ENCODE results near the gene NPIPA1. TPM values are rescaled to one million over a fixed set of nuclear protein-coding genes. Genes with fewer than 3 reads are reported as not detected.
"Not testable (repeated sequence)": the region's sequence is repeated elsewhere in the genome, so short reads cannot be mapped to it uniquely, and the experiment has no call there.

NPIPA1 gene
- total RNA-seq, 1 experiment from 2014 or later: 91.0 TPM

- H3K27ac Mint-ChIP-seq (ENCODE audit: unreplicated experiment); H3K27me3 ChIP-seq (replicated peaks; ENCODE audit: control insufficient read depth, insufficient read depth, low read length); H3K4me3 Mint-ChIP-seq (ENCODE audit: unreplicated experiment); DNase-seq; POLR2A ChIA-PET; intact Hi-C loops (cut with micrococcal nuclease; ENCODE audit: unreplicated experiment); H3K27me3 Mint-ChIP-seq (ENCODE audit: insufficient read depth, unreplicated experiment); H3K9me3 Mint-ChIP-seq (ENCODE audit: unreplicated experiment); H3K36me3 ChIP-seq (ENCODE audit: control insufficient read depth, insufficient read depth, low read length); H3K4me3 ChIP-seq (ENCODE audit: low read depth, low read length); H3K36me3 Mint-ChIP-seq (ENCODE audit: insufficient read depth, unreplicated experiment); BruUV-seq (replicated peaks); CTCF ChIA-PET; H3K9me3 ChIP-seq: not testable (repeated sequence)
- peaks cover 26% of the 10 kb centered on the region for H3K4me1 Mint-ChIP-seq (ENCODE audit: low read depth, unreplicated experiment)
- peaks cover 36% of the 10 kb centered on the region for H3K4me1 ChIP-seq
These were observed 41.0 kb downstream of the NPIPA1 start for GRCh38 chr16:14978281-14978680.

DNA sequence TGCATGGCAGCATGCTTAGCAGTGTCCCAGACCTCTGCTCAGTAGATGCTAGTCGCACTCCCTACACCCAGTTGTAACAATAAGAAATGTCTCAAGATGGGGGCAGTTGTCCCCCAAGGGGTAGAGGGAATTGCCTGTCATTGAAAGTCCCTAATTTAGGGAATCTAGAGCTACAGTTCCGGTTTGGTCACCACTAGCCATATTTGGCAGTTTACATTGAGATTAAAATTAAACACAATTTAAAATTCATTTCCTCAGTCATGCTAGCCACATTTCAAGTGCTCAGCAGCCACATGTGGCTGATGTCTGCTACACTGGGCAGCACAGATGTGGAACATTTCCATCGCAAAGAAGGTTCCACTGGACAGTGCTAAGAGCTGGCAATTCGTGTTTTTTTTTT lies 41.7 kb downstream of the NPIPA1 start:
- H3K4me1 Mint-ChIP-seq (ENCODE audit: low read depth, unreplicated experiment): peaks cover 26% of the 10 kb centered on the region
- not testable (repeated sequence) for H3K27ac Mint-ChIP-seq (ENCODE audit: unreplicated experiment)

DNA sequence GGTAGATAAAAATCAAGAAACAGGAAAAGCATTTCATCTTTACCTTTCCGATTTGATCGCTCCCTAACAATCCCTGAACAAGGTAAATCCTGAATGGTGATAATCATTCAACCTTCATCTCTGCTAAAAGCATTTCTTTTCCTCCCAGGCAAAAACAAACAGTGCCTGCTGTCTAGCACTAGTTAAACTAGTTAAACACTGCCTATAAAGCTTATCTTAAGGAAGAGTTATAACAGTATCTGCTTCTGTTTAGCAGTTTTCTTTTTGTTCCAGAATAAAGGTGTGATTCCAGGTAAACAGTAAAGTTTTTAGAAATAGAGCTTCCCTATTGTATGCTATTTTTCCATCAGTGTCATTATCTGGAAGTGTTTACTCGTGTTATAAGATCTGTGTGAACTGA lies 44.0 kb downstream of the NPIPA1 start:
- H3K4me3 ChIP-seq (ENCODE audit: low read depth, low read length); DNase-seq; POLR2A ChIA-PET; BruUV-seq (replicated peaks); H3K4me3 Mint-ChIP-seq (ENCODE audit: unreplicated experiment); intact Hi-C loops (cut with micrococcal nuclease; ENCODE audit: unreplicated experiment); H3K36me3 ChIP-seq (ENCODE audit: control insufficient read depth, insufficient read depth, low read length); H3K9me3 Mint-ChIP-seq (ENCODE audit: unreplicated experiment); H3K9me3 ChIP-seq; CTCF ChIA-PET; H3K27me3 Mint-ChIP-seq (ENCODE audit: insufficient read depth, unreplicated experiment); H3K27me3 ChIP-seq (replicated peaks; ENCODE audit: control insufficient read depth, insufficient read depth, low read length): not testable (repeated sequence)
- H3K4me1 Mint-ChIP-seq (ENCODE audit: low read depth, unreplicated experiment): peaks cover 24% of the 10 kb centered on the region
- H3K4me1 ChIP-seq: peaks cover 36% of the 10 kb centered on the region
- H3K36me3 Mint-ChIP-seq (ENCODE audit: insufficient read depth, unreplicated experiment): peaks cover 19% of the 10 kb centered on the region
- H3K27ac Mint-ChIP-seq (ENCODE audit: unreplicated experiment): peak overlapping the region; percentile 69

More for the DNA sequence above, 41.7 kb downstream of the NPIPA1 start:
- intact Hi-C loops (cut with micrococcal nuclease; ENCODE audit: unreplicated experiment); POLR2A ChIA-PET; H3K27me3 ChIP-seq (replicated peaks; ENCODE audit: control insufficient read depth, insufficient read depth, low read length); H3K36me3 Mint-ChIP-seq (ENCODE audit: insufficient read depth, unreplicated experiment); H3K4me3 Mint-ChIP-seq (ENCODE audit: unreplicated experiment); DNase-seq; CTCF ChIA-PET; H3K9me3 ChIP-seq; H3K27me3 Mint-ChIP-seq (ENCODE audit: insufficient read depth, unreplicated experiment); H3K4me3 ChIP-seq (ENCODE audit: low read depth, low read length); H3K36me3 ChIP-seq (ENCODE audit: control insufficient read depth, insufficient read depth, low read length); BruUV-seq (replicated peaks); H3K9me3 Mint-ChIP-seq (ENCODE audit: unreplicated experiment): not testable (repeated sequence)
- peaks cover 36% of the 10 kb centered on the region for H3K4me1 ChIP-seq

DNA sequence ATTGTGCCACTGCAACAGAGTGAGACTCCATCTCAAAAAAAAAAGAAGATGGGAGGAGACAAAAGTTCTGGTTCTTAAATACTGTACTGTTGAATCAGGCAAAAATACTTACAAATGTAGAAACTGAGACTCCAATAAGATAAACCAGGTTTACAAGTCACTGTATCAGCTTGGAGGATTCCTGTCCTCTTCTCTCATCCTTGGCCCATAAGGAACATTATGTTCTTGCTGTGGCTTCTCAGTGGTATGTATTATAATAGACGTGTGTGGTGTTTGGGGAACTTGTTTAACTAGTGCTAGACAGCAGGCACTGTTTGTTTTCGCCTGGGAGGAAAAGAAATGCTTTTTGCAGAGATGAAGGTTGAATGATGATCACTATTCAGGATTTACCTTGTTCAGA lies 45.3 kb downstream of the NPIPA1 start:
- Mint-ChIP-seq H3K36me3 (ENCODE audit: insufficient read depth, unreplicated experiment) (peaks cover 30% of the 10 kb centered on the region), H3K4me1 (ENCODE audit: low read depth, unreplicated experiment) (peaks cover 19% of the 10 kb centered on the region)
- POLR2A ChIA-PET; H3K27ac Mint-ChIP-seq (ENCODE audit: unreplicated experiment); DNase-seq; intact Hi-C loops (cut with micrococcal nuclease; ENCODE audit: unreplicated experiment); CTCF ChIA-PET; H3K27me3 ChIP-seq (replicated peaks; ENCODE audit: control insufficient read depth, insufficient read depth, low read length); H3K4me3 Mint-ChIP-seq (ENCODE audit: unreplicated experiment); H3K27me3 Mint-ChIP-seq (ENCODE audit: insufficient read depth, unreplicated experiment); H3K4me3 ChIP-seq (ENCODE audit: low read depth, low read length); H3K9me3 ChIP-seq; BruUV-seq (replicated peaks); H3K36me3 ChIP-seq (ENCODE audit: control insufficient read depth, insufficient read depth, low read length); H3K9me3 Mint-ChIP-seq (ENCODE audit: unreplicated experiment): not testable (repeated sequence)
- H3K4me1 ChIP-seq: peaks cover 33% of the 10 kb centered on the region

GRCh38 chr16:14988092-14988491 lies 50.8 kb downstream of the NPIPA1 start:
- H3K4me1 ChIP-seq; H3K27me3 ChIP-seq (replicated peaks; ENCODE audit: control insufficient read depth, insufficient read depth, low read length); intact Hi-C loops (cut with micrococcal nuclease; ENCODE audit: unreplicated experiment); H3K27ac Mint-ChIP-seq (ENCODE audit: unreplicated experiment); POLR2A ChIA-PET; H3K4me1 Mint-ChIP-seq (ENCODE audit: low read depth, unreplicated experiment); H3K27me3 Mint-ChIP-seq (ENCODE audit: insufficient read depth, unreplicated experiment); H3K9me3 ChIP-seq; H3K4me3 Mint-ChIP-seq (ENCODE audit: unreplicated experiment); H3K9me3 Mint-ChIP-seq (ENCODE audit: unreplicated experiment); BruUV-seq (replicated peaks); DNase-seq; H3K36me3 ChIP-seq (ENCODE audit: control insufficient read depth, insufficient read depth, low read length); H3K4me3 ChIP-seq (ENCODE audit: low read depth, low read length); CTCF ChIA-PET: not testable (repeated sequence)
- peaks cover 64% of the 10 kb centered on the region for H3K36me3 Mint-ChIP-seq (ENCODE audit: insufficient read depth, unreplicated experiment)

GRCh38 chr16:14988661-14989191 lies 51.5 kb downstream of the NPIPA1 start:
- BruUV-seq (replicated peaks); H3K27ac Mint-ChIP-seq (ENCODE audit: unreplicated experiment); H3K27me3 ChIP-seq (replicated peaks; ENCODE audit: control insufficient read depth, insufficient read depth, low read length); H3K4me1 Mint-ChIP-seq (ENCODE audit: low read depth, unreplicated experiment); CTCF ChIA-PET; intact Hi-C loops (cut with micrococcal nuclease; ENCODE audit: unreplicated experiment); H3K4me3 ChIP-seq (ENCODE audit: low read depth, low read length); H3K9me3 ChIP-seq; POLR2A ChIA-PET; H3K36me3 ChIP-seq (ENCODE audit: control insufficient read depth, insufficient read depth, low read length); H3K9me3 Mint-ChIP-seq (ENCODE audit: unreplicated experiment); H3K4me3 Mint-ChIP-seq (ENCODE audit: unreplicated experiment); H3K27me3 Mint-ChIP-seq (ENCODE audit: insufficient read depth, unreplicated experiment); H3K4me1 ChIP-seq; DNase-seq: not testable (repeated sequence)
- H3K36me3 Mint-ChIP-seq (ENCODE audit: insufficient read depth, unreplicated experiment): peaks cover 68% of the 10 kb centered on the region

DNA sequence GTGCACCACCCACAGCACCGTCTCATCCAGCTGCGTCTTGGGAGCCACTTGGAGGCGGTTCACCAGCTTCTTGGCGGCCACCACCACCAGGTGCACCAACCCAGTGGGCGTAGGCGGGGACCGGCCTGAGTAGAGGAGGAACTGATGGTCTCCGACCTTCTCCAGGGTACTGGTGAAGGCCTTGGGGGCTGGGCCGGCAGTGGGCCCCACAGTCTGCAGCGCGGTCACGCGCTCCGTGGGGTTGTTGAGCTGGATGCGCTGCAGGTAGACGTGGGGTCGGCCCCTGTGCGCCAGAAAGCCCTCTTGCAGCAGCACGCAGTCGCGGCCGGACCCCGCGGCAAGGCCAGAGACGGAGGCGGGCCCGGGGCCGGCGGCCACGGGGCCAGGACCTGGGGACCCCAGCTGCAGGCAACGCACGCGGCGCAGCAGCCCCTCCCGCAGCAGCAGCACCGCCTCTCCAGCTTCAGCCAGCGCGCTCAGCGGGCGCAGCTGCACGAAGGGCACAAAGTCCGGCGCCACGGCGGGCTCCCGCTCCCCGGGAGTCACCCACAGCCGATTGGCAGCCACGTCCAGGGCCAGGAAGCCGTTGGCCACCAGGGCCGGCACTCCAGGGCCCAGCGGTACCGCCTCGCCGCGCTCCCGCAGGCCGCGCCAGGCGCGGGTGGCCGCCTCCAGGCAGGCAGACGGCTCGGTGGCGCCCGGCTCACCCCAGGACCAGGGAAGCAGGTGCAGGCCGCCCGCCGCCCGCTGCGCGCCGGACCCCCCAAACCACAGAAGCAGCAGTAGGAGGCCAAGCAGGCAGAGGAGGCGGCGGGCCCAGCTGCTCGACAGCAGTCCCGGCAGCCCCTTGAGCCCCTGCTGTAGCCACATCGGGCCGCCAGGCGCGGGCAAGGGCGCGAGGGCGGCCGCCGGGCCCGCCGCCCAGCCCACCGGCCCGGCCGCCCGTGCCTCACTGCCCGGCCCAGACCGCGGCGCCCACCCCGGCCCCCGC lies 52.3 kb downstream of the NPIPA1 start:
- H3K36me3 ChIP-seq (ENCODE audit: control insufficient read depth, insufficient read depth, low read length); H3K27me3 Mint-ChIP-seq (ENCODE audit: insufficient read depth, unreplicated experiment); DNase-seq; H3K27ac Mint-ChIP-seq (ENCODE audit: unreplicated experiment); H3K4me1 Mint-ChIP-seq (ENCODE audit: low read depth, unreplicated experiment); H3K4me3 Mint-ChIP-seq (ENCODE audit: unreplicated experiment); intact Hi-C loops (cut with micrococcal nuclease; ENCODE audit: unreplicated experiment); H3K27me3 ChIP-seq (replicated peaks; ENCODE audit: control insufficient read depth, insufficient read depth, low read length); H3K4me3 ChIP-seq (ENCODE audit: low read depth, low read length); H3K9me3 ChIP-seq; CTCF ChIA-PET; BruUV-seq (replicated peaks); POLR2A ChIA-PET; H3K4me1 ChIP-seq; H3K9me3 Mint-ChIP-seq (ENCODE audit: unreplicated experiment): not testable (repeated sequence)
- peaks cover 65% of the 10 kb centered on the region for H3K36me3 Mint-ChIP-seq (ENCODE audit: insufficient read depth, unreplicated experiment)
